ENCODE results near the gene HOXA5.
A peak's percentile ranks its signal among the peaks of the same experiment; 100 is the strongest.

HOXA5 gene

DNA sequence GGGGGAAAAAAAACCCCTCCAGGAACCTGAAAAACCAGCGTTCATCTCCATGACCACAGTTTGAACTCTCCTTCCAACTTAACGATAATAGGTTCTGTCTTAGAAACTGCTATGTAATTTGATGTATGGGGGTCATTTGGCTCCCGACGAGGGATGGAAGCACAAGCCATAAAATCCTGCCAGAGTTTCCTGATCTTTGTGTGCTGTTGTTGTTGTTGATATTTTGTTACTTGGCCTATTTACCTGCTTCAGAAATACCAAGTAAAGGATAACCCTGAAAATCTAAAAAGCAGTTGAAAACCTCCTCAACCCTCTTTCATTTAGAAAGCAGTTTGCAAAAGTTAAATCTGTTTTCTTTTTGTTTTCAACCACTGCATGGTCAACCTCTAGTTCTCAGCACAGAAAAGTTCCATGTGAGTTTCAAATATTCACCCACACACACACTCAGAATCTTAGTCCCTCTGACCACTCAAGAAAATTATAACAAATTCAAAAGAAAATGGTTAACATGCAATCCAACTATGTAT lies 31.7 kb downstream of the HOXA5 start:
- peaks cover 69% of the 10 kb centered on the region for H3K4me1 Mint-ChIP-seq
- peak overlapping the region; percentile 96 to 99 (median 96) for H3K4me3 Mint-ChIP-seq
- H3K27ac Mint-ChIP-seq, result peak overlapping the region; percentile 99 to 100 (median 100)
- no peaks in the 10 kb centered on the region for H3K9me3 Mint-ChIP-seq
- H3K36me3 Mint-ChIP-seq (ENCODE audit: low read depth), result peaks cover 51% of the 10 kb centered on the region
- TF ChIP-seq, protein P1, sequence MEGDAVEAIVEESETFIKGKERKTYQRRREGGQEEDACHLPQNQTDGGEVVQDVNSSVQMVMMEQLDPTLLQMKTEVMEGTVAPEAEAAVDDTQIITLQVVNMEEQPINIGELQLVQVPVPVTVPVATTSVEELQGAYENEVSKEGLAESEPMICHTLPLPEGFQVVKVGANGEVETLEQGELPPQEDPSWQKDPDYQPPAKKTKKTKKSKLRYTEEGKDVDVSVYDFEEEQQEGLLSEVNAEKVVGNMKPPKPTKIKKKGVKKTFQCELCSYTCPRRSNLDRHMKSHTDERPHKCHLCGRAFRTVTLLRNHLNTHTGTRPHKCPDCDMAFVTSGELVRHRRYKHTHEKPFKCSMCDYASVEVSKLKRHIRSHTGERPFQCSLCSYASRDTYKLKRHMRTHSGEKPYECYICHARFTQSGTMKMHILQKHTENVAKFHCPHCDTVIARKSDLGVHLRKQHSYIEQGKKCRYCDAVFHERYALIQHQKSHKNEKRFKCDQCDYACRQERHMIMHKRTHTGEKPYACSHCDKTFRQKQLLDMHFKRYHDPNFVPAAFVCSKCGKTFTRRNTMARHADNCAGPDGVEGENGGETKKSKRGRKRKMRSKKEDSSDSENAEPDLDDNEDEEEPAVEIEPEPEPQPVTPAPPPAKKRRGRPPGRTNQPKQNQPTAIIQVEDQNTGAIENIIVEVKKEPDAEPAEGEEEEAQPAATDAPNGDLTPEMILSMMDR (IDR thresholded peaks at IDR 0.05; ENCODE audit: unreplicated experiment in 3 of 3), result no peak
- H3K27me3 Mint-ChIP-seq (ENCODE audit: low read depth), result peaks cover 9% of the 10 kb centered on the region

DNA sequence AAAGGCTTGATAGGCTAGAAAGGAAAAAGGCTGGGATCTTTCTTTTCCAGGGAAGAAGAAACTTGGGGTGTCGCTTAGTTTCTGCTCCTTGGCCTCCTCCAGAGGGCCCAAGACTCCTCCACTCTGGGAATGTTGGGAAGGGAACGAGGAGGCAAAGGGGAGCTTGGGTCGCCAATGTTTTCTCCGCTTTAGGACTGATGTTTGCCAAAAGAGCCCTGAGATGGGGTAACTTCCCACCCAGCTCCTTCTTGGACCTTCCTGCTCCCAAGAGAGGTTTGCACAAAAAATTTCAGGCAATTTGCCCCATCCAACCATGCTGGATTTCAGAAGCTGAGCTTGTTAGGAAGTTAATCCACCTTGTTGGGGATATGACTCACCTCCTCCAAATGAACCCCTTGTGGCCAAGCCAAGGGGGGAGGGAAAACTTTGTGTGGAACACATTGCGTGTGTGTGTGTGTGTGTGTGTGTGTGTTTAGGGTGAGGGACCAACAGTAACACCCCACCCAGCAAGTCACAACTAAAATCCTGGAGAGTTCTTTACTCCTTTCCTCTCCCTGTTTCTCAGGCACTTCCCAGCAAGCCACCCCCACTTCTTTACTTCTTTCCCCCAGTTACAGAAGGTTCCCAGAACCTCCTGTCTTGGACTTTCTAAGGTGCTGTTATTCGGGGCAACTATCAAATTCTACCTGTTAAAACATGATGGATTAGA lies 32.3 kb downstream of the HOXA5 start:
- Mint-ChIP-seq H3K4me1 (peaks cover 66% of the 10 kb centered on the region), H3K27ac (peak overlapping the region; percentile 99 to 100 (median 100)), H3K27me3 (ENCODE audit: low read depth) (peaks cover 6% of the 10 kb centered on the region), H3K36me3 (ENCODE audit: low read depth) (peaks cover 46% of the 10 kb centered on the region), H3K9me3 (no peaks in the 10 kb centered on the region), H3K4me3 (peak overlapping the region; percentile 96 to 99 (median 96))
- TF ChIP-seq, protein P1 (IDR thresholded peaks at IDR 0.05; ENCODE audit: unreplicated experiment in 3 of 3), result no peak

DNA sequence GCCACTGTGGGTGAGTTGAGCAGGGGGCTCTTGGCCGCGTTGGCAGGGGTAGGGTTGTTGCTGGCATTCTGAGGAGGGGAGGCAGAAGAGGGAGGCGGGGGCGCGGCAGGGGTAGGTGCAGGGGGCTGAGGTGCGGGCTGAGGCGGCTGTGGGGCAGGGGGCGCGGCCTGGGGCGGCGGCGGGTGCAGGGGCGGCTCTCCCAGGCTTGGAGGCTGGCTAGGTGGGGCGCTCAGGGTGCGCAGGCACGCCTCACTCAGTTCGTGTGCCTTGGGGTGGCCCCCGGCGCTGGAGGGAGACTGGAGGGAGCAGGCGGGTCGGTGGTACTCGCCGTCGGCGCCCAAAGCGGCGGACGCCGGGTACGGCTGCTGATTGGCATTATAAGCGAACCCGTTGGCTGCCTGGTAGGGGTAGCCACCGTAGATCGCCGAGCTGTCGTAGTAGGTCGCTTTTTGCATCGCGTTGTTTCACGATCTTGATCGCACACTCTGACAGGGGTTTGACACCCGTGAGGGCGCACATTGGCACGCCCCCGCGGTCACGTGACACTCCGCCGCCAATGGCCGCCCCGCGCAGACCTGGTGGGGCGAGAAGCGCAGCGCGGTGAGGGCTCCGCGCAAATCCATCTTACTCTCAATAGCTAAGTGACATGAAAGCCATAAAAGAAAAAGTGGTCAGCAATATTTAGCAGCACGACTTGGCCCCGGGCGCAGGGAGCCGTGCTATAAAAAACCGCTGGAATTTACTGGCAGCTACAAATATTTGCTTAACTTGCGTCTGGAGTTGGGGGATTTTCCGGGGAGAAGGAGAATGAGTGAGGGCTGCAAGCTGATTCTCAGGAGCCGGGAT lies 33.1 kb downstream of the HOXA5 start:
- Mint-ChIP-seq H3K9me3 (no peaks in the 10 kb centered on the region), H3K27me3 (ENCODE audit: low read depth) (peaks cover 9% of the 10 kb centered on the region)
- TF ChIP-seq, protein P1 (IDR thresholded peaks at IDR 0.05; ENCODE audit: unreplicated experiment in 3 of 3), result no peak

GRCh38 chr7:27109466-27110185 lies 33.9 kb downstream of the HOXA5 start:
- H3K4me3 Mint-ChIP-seq, result peak overlapping the region; percentile 83 to 96 (median 86)
- TF ChIP-seq, protein P1 (IDR thresholded peaks at IDR 0.05; ENCODE audit: unreplicated experiment in 3 of 3), result no peak
- peaks cover 72% of the 10 kb centered on the region for H3K4me1 Mint-ChIP-seq
- H3K36me3 Mint-ChIP-seq (ENCODE audit: low read depth), result peaks cover 43% of the 10 kb centered on the region
- H3K9me3 Mint-ChIP-seq, result no peaks in the 10 kb centered on the region
- peak overlapping the region; percentile 99 to 100 (median 100) for H3K27ac Mint-ChIP-seq
- peaks cover 17% of the 10 kb centered on the region for H3K27me3 Mint-ChIP-seq (ENCODE audit: low read depth)

More for the DNA sequence above, 33.1 kb downstream of the HOXA5 start:
- Mint-ChIP-seq H3K4me1 (peaks cover 70% of the 10 kb centered on the region), H3K36me3 (ENCODE audit: low read depth) (peaks cover 48% of the 10 kb centered on the region), H3K4me3 (peak overlapping the region; percentile 96 to 99 (median 96)), H3K27ac (peak overlapping the region; percentile 99 to 100 (median 100))

DNA sequence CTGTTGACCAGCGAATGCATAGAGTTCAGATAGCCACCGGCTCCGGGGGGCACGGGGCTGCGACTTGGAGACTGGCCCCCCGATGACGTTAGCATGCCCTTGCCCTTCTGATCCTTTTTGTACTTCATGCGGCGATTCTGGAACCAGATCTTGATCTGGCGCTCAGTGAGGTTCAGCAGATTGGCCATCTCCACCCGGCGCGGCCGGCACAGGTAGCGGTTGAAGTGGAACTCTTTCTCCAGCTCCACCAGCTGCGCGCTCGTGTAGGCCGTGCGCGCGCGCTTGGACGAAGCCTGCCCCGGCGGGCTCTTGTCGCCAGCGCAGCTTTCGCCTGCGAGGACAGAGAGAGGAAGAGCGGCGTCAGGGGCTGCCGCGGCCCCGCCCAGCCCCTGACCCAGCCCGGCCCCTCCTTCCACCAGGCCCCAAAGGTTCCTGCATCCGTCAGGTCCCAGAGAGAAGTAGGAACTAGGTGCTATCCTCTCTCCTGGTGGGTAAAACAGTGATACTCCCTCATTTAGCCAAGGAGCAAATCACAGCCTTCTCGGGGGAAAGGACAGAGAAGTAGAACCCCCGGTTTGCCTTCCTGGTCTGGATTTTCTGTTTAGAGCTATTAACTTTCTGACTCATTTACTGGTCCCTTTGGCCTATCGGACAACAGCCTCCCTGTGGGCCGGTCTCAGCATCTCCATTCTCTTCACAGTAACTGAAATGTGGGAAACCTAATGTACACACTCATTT lies 34.9 kb downstream of the HOXA5 start:
- Mint-ChIP-seq H3K9me3 (no peaks in the 10 kb centered on the region), H3K36me3 (ENCODE audit: low read depth) (peaks cover 43% of the 10 kb centered on the region), H3K27me3 (ENCODE audit: low read depth) (peaks cover 18% of the 10 kb centered on the region), H3K4me3 (peak overlapping the region; percentile 83 to 96 (median 86)), H3K27ac (peak overlapping the region; percentile 99 to 100 (median 100)), H3K4me1 (peaks cover 78% of the 10 kb centered on the region)
- TF ChIP-seq, protein P1 (IDR thresholded peaks at IDR 0.05; ENCODE audit: unreplicated experiment in 3 of 3), result no peak

Data from nephron (organoid).